Measurements from ENCODE around the gene KCNMB2. TPM values are rescaled to one million over a fixed set of nuclear protein-coding genes. Genes with fewer than 3 reads are reported as not detected.

Gene KCNMB2
- not detected in 2 replicates for total RNA-seq

- H3K4me1 Mint-ChIP-seq (ENCODE audit: low read depth): no peaks in the 10 kb centered on the region
- DNase-seq (ENCODE audit: low spot score): no peak
- H3K27me3 Mint-ChIP-seq (ENCODE audit: low read depth): peaks cover 15% of the 10 kb centered on the region
- no peak within 1 kb of the TSS for H3K4me3 Mint-ChIP-seq (ENCODE audit: low read depth)
- no peaks in the 10 kb centered on the region for H3K36me3 Mint-ChIP-seq (ENCODE audit: low read depth)
- intact Hi-C loops (cut with micrococcal nuclease): no loop called here
- no peak within 1 kb of the TSS for H3K27ac Mint-ChIP-seq
- H3K9me3 Mint-ChIP-seq: no peaks in the 10 kb centered on the region
Observed at GRCh38 chr3:178536211-178537079, at the start of gene KCNMB2. KCNMB2 (plus strand) TSS chr3:178536436.

- Mint-ChIP-seq H3K9me3 (no peaks in the 10 kb centered on the region), H3K4me3 (ENCODE audit: low read depth) (no peak overlapping the region), H3K36me3 (ENCODE audit: low read depth) (no peaks in the 10 kb centered on the region), H3K27me3 (ENCODE audit: low read depth) (no peaks in the 10 kb centered on the region), H3K27ac (no peak overlapping the region), H3K4me1 (ENCODE audit: low read depth) (no peaks in the 10 kb centered on the region)
- no peak for DNase-seq (ENCODE audit: low spot score)
- intact Hi-C loops (cut with micrococcal nuclease): no loop called here
Observed at GRCh38 chr3:178486903-178487302, 49.3 kb upstream of the KCNMB2 start.

DNA sequence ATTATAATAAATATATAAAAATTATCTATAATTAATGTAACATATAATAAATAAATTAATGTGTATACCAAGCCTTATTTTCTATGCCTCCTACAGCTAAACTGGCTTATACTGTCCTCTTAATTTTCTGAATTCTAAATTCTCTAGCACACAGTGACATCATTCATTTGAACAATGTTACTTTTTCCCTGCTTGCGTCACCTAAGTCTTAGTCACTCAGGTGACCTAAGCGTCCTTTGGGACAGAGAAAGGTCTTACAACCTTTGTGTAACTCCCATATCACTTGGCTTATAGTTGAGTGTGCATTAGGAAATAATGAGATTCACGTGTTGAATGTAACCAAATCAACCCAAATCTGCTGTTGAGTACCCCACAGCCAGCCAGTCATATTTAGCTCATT lies 48.5 kb upstream of the KCNMB2 start:
- no peak for DNase-seq (ENCODE audit: low spot score)
- Mint-ChIP-seq H3K27me3 (ENCODE audit: low read depth) (no peaks in the 10 kb centered on the region), H3K9me3 (no peaks in the 10 kb centered on the region), H3K36me3 (ENCODE audit: low read depth) (no peaks in the 10 kb centered on the region), H3K4me3 (ENCODE audit: low read depth) (no peak overlapping the region), H3K27ac (no peak overlapping the region), H3K4me1 (ENCODE audit: low read depth) (no peaks in the 10 kb centered on the region)
- intact Hi-C loops (cut with micrococcal nuclease): no loop called here

- Mint-ChIP-seq H3K4me1 (ENCODE audit: low read depth) (no peaks in the 10 kb centered on the region), H3K27me3 (ENCODE audit: low read depth) (no peaks in the 10 kb centered on the region), H3K4me3 (ENCODE audit: low read depth) (no peak overlapping the region), H3K27ac (no peak overlapping the region), H3K9me3 (no peaks in the 10 kb centered on the region), H3K36me3 (ENCODE audit: low read depth) (no peaks in the 10 kb centered on the region)
- intact Hi-C loops (cut with micrococcal nuclease): no loop called here
- no peak for DNase-seq (ENCODE audit: low spot score)
Observed at GRCh38 chr3:178491751-178492150, 44.5 kb upstream of the KCNMB2 start.

DNA sequence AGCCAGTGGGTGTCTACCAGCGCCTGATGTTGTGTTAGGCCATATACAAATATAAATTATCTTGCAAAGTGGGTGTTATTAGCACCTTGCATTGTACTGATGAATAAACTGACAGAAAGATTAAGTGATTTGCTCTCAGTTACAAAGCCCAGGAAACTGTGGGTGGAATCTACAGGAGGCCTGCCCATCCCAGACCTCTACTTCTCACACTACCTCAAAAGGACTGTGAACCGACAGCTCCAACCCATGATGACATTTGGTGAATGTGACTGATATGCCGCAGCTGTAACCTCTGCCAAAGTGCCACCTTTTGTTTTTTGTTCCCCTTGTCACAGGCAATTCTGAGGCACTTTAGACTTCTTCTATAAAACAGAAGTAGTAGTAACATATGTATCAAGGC lies 43.7 kb upstream of the KCNMB2 start:
- H3K4me3 Mint-ChIP-seq (ENCODE audit: low read depth): no peak overlapping the region
- H3K27me3 Mint-ChIP-seq (ENCODE audit: low read depth): no peaks in the 10 kb centered on the region
- intact Hi-C loops (cut with micrococcal nuclease): no loop called here
- DNase-seq (ENCODE audit: low spot score): no peak
- no peaks in the 10 kb centered on the region for H3K9me3 Mint-ChIP-seq
- H3K36me3 Mint-ChIP-seq (ENCODE audit: low read depth): no peaks in the 10 kb centered on the region
- H3K27ac Mint-ChIP-seq: no peak overlapping the region
- no peaks in the 10 kb centered on the region for H3K4me1 Mint-ChIP-seq (ENCODE audit: low read depth)

GRCh38 chr3:178494386-178494785 lies 41.9 kb upstream of the KCNMB2 start:
- Mint-ChIP-seq H3K27ac (no peak overlapping the region), H3K36me3 (ENCODE audit: low read depth) (no peaks in the 10 kb centered on the region), H3K27me3 (ENCODE audit: low read depth) (no peaks in the 10 kb centered on the region), H3K4me3 (ENCODE audit: low read depth) (no peak overlapping the region), H3K4me1 (ENCODE audit: low read depth) (no peaks in the 10 kb centered on the region), H3K9me3 (no peaks in the 10 kb centered on the region)
- intact Hi-C loops (cut with micrococcal nuclease): no loop called here
- no peak for DNase-seq (ENCODE audit: low spot score)

DNA sequence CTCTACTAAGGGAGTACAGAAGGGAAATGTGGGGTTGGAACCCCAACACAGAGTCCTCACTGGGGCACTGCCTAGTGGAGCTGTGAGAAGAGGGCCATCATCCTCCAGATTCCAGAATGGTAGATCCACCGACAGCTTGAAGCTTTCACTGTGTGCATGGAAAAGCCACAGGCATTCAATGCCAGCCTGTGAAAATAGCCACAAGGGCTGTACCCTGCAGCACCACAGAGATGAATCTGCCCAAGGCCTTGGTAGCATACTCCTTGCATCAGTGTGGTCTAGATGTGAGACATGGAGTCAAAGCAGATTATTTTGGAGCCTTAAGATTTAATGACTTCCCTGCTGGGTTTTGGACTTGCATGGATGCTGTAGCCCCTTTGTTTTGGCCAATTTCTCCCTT lies 39.3 kb upstream of the KCNMB2 start:
- DNase-seq (ENCODE audit: low spot score): no peak
- no peaks in the 10 kb centered on the region for H3K4me1 Mint-ChIP-seq (ENCODE audit: low read depth)
- no peaks in the 10 kb centered on the region for H3K9me3 Mint-ChIP-seq
- intact Hi-C loops (cut with micrococcal nuclease): no loop called here
- no peak overlapping the region for H3K27ac Mint-ChIP-seq
- no peaks in the 10 kb centered on the region for H3K36me3 Mint-ChIP-seq (ENCODE audit: low read depth)
- no peaks in the 10 kb centered on the region for H3K27me3 Mint-ChIP-seq (ENCODE audit: low read depth)
- no peak overlapping the region for H3K4me3 Mint-ChIP-seq (ENCODE audit: low read depth)

- no peaks in the 10 kb centered on the region for H3K9me3 Mint-ChIP-seq
- H3K4me1 Mint-ChIP-seq (ENCODE audit: low read depth): no peaks in the 10 kb centered on the region
- no peaks in the 10 kb centered on the region for H3K27me3 Mint-ChIP-seq (ENCODE audit: low read depth)
- DNase-seq (ENCODE audit: low spot score): no peak
- H3K27ac Mint-ChIP-seq: no peak overlapping the region
- intact Hi-C loops (cut with micrococcal nuclease): no loop called here
- no peak overlapping the region for H3K4me3 Mint-ChIP-seq (ENCODE audit: low read depth)
- no peaks in the 10 kb centered on the region for H3K36me3 Mint-ChIP-seq (ENCODE audit: low read depth)
Observed at GRCh38 chr3:178498871-178499270, 37.4 kb upstream of the KCNMB2 start.

GRCh38 chr3:178500631-178501030 lies 35.6 kb upstream of the KCNMB2 start:
- H3K27ac Mint-ChIP-seq: no peak overlapping the region
- intact Hi-C loops (cut with micrococcal nuclease): no loop called here
- H3K27me3 Mint-ChIP-seq (ENCODE audit: low read depth): no peaks in the 10 kb centered on the region
- H3K4me3 Mint-ChIP-seq (ENCODE audit: low read depth): no peak overlapping the region
- H3K9me3 Mint-ChIP-seq: no peaks in the 10 kb centered on the region
- no peak for DNase-seq (ENCODE audit: low spot score)
- no peaks in the 10 kb centered on the region for H3K36me3 Mint-ChIP-seq (ENCODE audit: low read depth)
- H3K4me1 Mint-ChIP-seq (ENCODE audit: low read depth): no peaks in the 10 kb centered on the region

DNA sequence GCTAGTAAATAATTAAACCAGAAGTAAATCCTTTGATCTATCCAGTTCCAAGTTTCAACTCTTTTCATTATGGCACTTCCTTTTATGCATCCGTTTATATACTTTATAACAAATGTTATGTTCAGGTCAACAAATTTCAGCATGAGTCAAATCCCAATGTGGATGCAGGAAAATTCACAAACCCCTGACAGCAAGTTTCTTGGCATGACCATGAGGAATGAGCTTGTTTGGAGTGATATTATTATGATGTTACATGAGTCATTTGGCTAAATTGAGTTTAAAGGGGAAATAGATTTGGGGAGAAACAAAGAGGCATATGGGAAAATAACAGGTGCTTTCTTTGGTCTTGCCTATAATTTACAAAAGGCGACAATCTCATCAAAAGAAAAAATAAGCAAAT lies 32.1 kb upstream of the KCNMB2 start:
- H3K9me3 Mint-ChIP-seq: no peaks in the 10 kb centered on the region
- intact Hi-C loops (cut with micrococcal nuclease): no loop called here
- DNase-seq (ENCODE audit: low spot score): no peak
- H3K4me3 Mint-ChIP-seq (ENCODE audit: low read depth): no peak overlapping the region
- no peaks in the 10 kb centered on the region for H3K4me1 Mint-ChIP-seq (ENCODE audit: low read depth)
- no peaks in the 10 kb centered on the region for H3K27me3 Mint-ChIP-seq (ENCODE audit: low read depth)
- H3K36me3 Mint-ChIP-seq (ENCODE audit: low read depth): no peaks in the 10 kb centered on the region
- H3K27ac Mint-ChIP-seq: no peak overlapping the region

DNA sequence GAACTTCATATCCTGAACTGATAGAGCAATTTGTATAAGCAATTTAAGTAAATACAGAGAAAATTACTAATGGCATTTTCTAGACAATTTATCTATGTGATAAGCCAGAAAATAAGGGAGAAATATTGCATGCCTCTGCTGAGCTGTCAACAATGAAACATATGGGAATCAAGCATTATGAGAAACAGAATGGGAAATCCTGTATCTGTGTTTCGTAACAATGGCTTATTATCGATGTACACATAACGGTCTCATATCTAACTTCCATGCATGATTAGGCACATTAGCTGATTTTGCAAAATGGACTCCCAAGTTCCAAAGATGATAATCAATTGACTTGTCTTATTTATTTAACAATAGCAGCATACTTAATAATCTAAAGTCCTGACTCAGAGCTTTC lies 30.4 kb upstream of the KCNMB2 start:
- Mint-ChIP-seq H3K4me1 (ENCODE audit: low read depth) (no peaks in the 10 kb centered on the region), H3K4me3 (ENCODE audit: low read depth) (no peak overlapping the region), H3K27ac (no peak overlapping the region), H3K27me3 (ENCODE audit: low read depth) (no peaks in the 10 kb centered on the region), H3K9me3 (no peaks in the 10 kb centered on the region), H3K36me3 (ENCODE audit: low read depth) (no peaks in the 10 kb centered on the region)
- intact Hi-C loops (cut with micrococcal nuclease): no loop called here
- DNase-seq (ENCODE audit: low spot score): no peak

DNA sequence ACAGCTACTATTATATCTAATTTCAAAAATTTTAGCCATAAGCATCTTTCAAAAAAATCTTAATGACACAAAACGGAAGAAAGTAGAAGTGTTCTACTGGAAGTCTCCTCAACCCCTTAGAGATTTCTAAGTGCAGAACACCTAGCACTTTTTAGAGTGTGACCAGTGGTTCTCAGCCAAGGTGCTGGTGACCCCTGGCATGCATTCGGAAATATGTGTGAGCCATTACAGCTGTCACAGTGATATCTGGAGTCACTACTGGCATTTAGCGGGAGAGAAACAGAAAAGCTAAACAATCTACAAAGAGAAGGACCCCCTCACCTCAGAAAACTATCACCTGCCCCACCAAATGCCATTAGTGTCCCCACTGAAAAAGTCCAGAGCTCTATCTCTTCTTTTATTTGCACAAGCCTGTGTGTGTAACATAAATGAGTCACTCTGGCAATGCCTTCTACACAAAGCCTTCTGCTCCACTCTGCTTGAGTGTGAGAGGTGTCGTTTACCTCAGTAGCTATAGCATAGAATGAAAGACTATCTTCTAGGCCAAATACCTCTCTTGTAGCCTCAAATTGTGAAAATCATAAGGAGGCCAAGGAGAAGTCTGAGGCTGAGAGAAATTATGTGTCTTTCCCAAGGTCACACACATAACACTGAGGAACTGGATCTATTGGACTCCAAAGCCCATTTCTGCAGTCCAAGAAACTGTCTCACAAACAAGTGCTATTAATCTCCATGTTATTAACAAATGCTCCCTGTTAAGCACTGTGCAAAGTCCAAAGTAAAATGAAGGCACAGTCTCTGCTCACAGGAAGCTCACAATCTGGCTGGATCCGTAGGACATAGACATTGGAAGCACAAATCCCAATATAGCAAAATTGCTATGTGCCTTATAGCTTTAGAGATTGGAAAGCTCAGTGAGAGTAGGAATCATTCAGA lies 28.5 kb upstream of the KCNMB2 start:
- Mint-ChIP-seq H3K4me3 (ENCODE audit: low read depth) (no peak overlapping the region), H3K27ac (no peak overlapping the region), H3K9me3 (no peaks in the 10 kb centered on the region), H3K4me1 (ENCODE audit: low read depth) (no peaks in the 10 kb centered on the region), H3K27me3 (ENCODE audit: low read depth) (no peaks in the 10 kb centered on the region), H3K36me3 (ENCODE audit: low read depth) (no peaks in the 10 kb centered on the region)
- DNase-seq (ENCODE audit: low spot score): no peak
- intact Hi-C loops (cut with micrococcal nuclease): no loop called here

DNA sequence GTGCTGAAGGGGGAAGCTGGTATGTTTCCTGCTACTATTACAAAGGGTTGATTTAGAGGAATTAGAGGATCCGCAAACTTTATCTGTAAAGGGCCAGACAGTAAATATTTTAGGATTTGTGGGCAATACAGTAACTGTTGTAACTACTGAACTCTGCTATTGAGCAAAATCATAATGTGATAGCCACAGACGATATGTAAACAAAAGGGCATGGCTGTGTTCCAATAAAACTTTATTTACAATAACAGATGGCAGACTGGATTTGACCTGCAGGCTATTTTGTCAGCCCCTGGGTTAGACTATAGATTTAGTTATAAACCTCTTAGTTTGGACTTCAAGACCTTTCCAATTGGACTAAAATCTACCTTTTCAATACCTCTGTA lies 27.8 kb upstream of the KCNMB2 start:
- no peak overlapping the region for H3K4me3 Mint-ChIP-seq (ENCODE audit: low read depth)
- intact Hi-C loops (cut with micrococcal nuclease): no loop called here
- no peak overlapping the region for H3K27ac Mint-ChIP-seq
- H3K9me3 Mint-ChIP-seq: no peaks in the 10 kb centered on the region
- H3K36me3 Mint-ChIP-seq (ENCODE audit: low read depth): no peaks in the 10 kb centered on the region
- H3K27me3 Mint-ChIP-seq (ENCODE audit: low read depth): no peaks in the 10 kb centered on the region
- H3K4me1 Mint-ChIP-seq (ENCODE audit: low read depth): no peaks in the 10 kb centered on the region
- DNase-seq (ENCODE audit: low spot score): no peak

All from activated T-helper 2 cell treated with anti-CD3 and anti-CD28 coated beads, Interferon-gamma antibody, Interleukin-2, Interleukin-4, amounts not matched to agents 10 μg/mL and 5 μg/mL and 100 μg/mL, durations not matched to agents 14 hours and 24 hours and 36 hours (primary cell).